H7 (cell line): Measurements from ENCODE around the gene FXN. TPM values are rescaled to one million over a fixed set of nuclear protein-coding genes. Genes with fewer than 3 reads are reported as not detected.

Source experiments
- DNase-seq: peaks from one replicate; pipeline ENCODE4 v3.0.0; 2012
- H3K27me3 ChIP-seq: 2 replicates; pipeline ENCODE4 v1.6.0; 2011; ENCODE audit warnings: mild to moderate bottlenecking, low read length; ENCODE audit not compliant: control insufficient read depth, insufficient read depth
- H3K36me3 ChIP-seq: replicated peaks from 2 replicates; pipeline ENCODE4 v1.5.1; 2011; ENCODE audit warnings: low read length; ENCODE audit not compliant: control insufficient read depth, insufficient read depth
- H3K4me3 ChIP-seq: 2 replicates; pipeline ENCODE4 v1.5.1; 2011; ENCODE audit warnings: low read depth, mild to moderate bottlenecking, control low read depth, low read length, moderate library complexity; ENCODE audit not compliant: insufficient read depth
- total RNA-seq: library from RNA; depleted of rRNA; stranded (reverse); fragments of >200 nt; shearing (Covaris generic); gene quantifications from 2 replicates; pipeline ENCODE4 v1.2.3, GENCODE V29; 2014

FXN gene
- total RNA-seq, 1 experiment from 2014 or later: 10.0 TPM

GRCh38 chr9:69014013-69014412 lies 21.5 kb upstream of the FXN start, which contains the start of gene PRKACG:
Gene PRKACG, minus strand, starts transcription at chr9:69014113. Its CDS starts 21 bp downstream, at chr9:69014092.
- Histone ChIP-seq H3K4me3 (no peak within 1 kb of the TSS), H3K27me3 (no peaks in the 10 kb centered on the region), H3K36me3 (no peaks in the 10 kb centered on the region)
- DNase-seq: no peak

- Histone ChIP-seq H3K27me3 (no peaks in the 10 kb centered on the region), H3K36me3 (no peaks in the 10 kb centered on the region), H3K4me3 (no peak overlapping the region)
- no peak for DNase-seq
Measured at GRCh38 chr9:69016191-69017096, 19.1 kb upstream of the FXN start.

GRCh38 chr9:69018737-69019136 lies 16.8 kb upstream of the FXN start:
- DNase-seq: no peak
- H3K36me3 ChIP-seq: no peaks in the 10 kb centered on the region
- H3K27me3 ChIP-seq: no peaks in the 10 kb centered on the region
- H3K4me3 ChIP-seq: no peak overlapping the region

- H3K4me3 ChIP-seq: no peak overlapping the region
- no peaks in the 10 kb centered on the region for H3K36me3 ChIP-seq
- DNase-seq: no peak
- H3K27me3 ChIP-seq: no peaks in the 10 kb centered on the region
Measured at GRCh38 chr9:69019808-69020207, 15.7 kb upstream of the FXN start.

GRCh38 chr9:69020301-69021145 lies 15.0 kb upstream of the FXN start:
- H3K36me3 ChIP-seq: no peaks in the 10 kb centered on the region
- no peak overlapping the region for H3K4me3 ChIP-seq
- no peaks in the 10 kb centered on the region for H3K27me3 ChIP-seq
- DNase-seq: no peak

- Histone ChIP-seq H3K27me3 (no peaks in the 10 kb centered on the region), H3K4me3 (no peak overlapping the region), H3K36me3 (no peaks in the 10 kb centered on the region)
- peak; percentile 74 for DNase-seq
Measured at GRCh38 chr9:69023650-69024049, 11.9 kb upstream of the FXN start.

- H3K27me3 ChIP-seq: no peaks in the 10 kb centered on the region
- H3K36me3 ChIP-seq: no peaks in the 10 kb centered on the region
- no peak overlapping the region for H3K4me3 ChIP-seq
- DNase-seq: peak; percentile 66
Measured at GRCh38 chr9:69027355-69028097, 8.0 kb upstream of the FXN start.

GRCh38 chr9:69028754-69029153 lies 6.8 kb upstream of the FXN start:
- H3K27me3 ChIP-seq: no peaks in the 10 kb centered on the region
- no peak overlapping the region for H3K4me3 ChIP-seq
- H3K36me3 ChIP-seq: no peaks in the 10 kb centered on the region
- DNase-seq: no peak

- no peak overlapping the region for H3K4me3 ChIP-seq
- no peak for DNase-seq
- H3K27me3 ChIP-seq: no peaks in the 10 kb centered on the region
- H3K36me3 ChIP-seq: no peaks in the 10 kb centered on the region
Measured at GRCh38 chr9:69029535-69029934, 6.0 kb upstream of the FXN start.

- Histone ChIP-seq H3K27me3 (no peaks in the 10 kb centered on the region), H3K36me3 (no peaks in the 10 kb centered on the region), H3K4me3 (no peak overlapping the region)
- no peak for DNase-seq
Measured at GRCh38 chr9:69030851-69031645, 4.5 kb upstream of the FXN start.

GRCh38 chr9:69034071-69034470 lies 1.5 kb upstream of the FXN start:
- no peaks in the 10 kb centered on the region for H3K27me3 ChIP-seq
- H3K36me3 ChIP-seq: no peaks in the 10 kb centered on the region
- no peak for DNase-seq
- no peak overlapping the region for H3K4me3 ChIP-seq

- peak; percentile 69 for DNase-seq
- Histone ChIP-seq H3K36me3 (no peaks in the 10 kb centered on the region), H3K4me3 (peak overlapping the region; percentile 74), H3K27me3 (no peaks in the 10 kb centered on the region)
Measured at GRCh38 chr9:69036309-69036708, 757 bp downstream of the FXN start.

GRCh38 chr9:69036799-69037198 lies 1.2 kb downstream of the FXN start:
- Histone ChIP-seq H3K36me3 (no peaks in the 10 kb centered on the region), H3K4me3 (peak overlapping the region; percentile 74; the same call in 1 of the 2 replicates), H3K27me3 (no peaks in the 10 kb centered on the region)
- DNase-seq: no peak

- Histone ChIP-seq H3K36me3 (no peaks in the 10 kb centered on the region), H3K4me3 (no peak overlapping the region), H3K27me3 (no peaks in the 10 kb centered on the region)
- DNase-seq: no peak
Measured at GRCh38 chr9:69040646-69041045, 5.1 kb downstream of the FXN start.
